Gastrocnemius medialis (tissue), 4 donors: ENCODE measurements around the gene SPIRE1. TPM values are rescaled to one million over a fixed set of nuclear protein-coding genes. Genes with fewer than 3 reads are reported as not detected.
"Not testable (repeated sequence)": the region's sequence is repeated elsewhere in the genome, so short reads cannot be mapped to it uniquely, and the experiment has no call there.

Experiments used
- ATAC-seq, 2 donors: fragments of 150-250 bp; one replicate each; pipeline ENCODE4 v1.9.1; 2016
- DNase-seq, 2 donors: peaks; one replicate each; pipeline ENCODE4 v3.0.0-alpha.2; 2019
- H3K27ac ChIP-seq, 4 donors: fragments of 200-600 bp; sonication (generic); 1 replicate in 1 of 4; 2 replicates in 3 of 4; pipeline ENCODE4 v1.5.1; 2016 to 2018; ENCODE audit warnings: mild to moderate bottlenecking in 2 of 4, moderate library complexity in 1 of 4
- H3K27me3 ChIP-seq, 3 donors: fragments of 200-600 bp; sonication (generic) in 2 of 3; 1 replicate in 1 of 3; 2 replicates in 2 of 3; pipeline versions ENCODE4 v1.5.1 to v1.6.0; 2016 to 2019; ENCODE audit warnings: mild to moderate bottlenecking in 1 of 3, moderate library complexity in 1 of 3
- H3K36me3 ChIP-seq, 2 donors: fragments of 200-600 bp; sonication (generic) in 1 of 2; one replicate each; pipeline ENCODE4 v1.5.1; 2017 to 2018
- H3K4me1 ChIP-seq, 2 donors: fragments of 200-600 bp; sonication (generic) in 1 of 2; one replicate each; pipeline ENCODE4 v1.5.1; 2016 to 2017; ENCODE audit warnings: mild to moderate bottlenecking in 2 of 2
- H3K4me3 ChIP-seq, 4 donors: fragments of 200-600 bp; sonication (generic) in 3 of 4; 1 replicate in 1 of 4; 2 replicates in 3 of 4; pipeline ENCODE4 v1.5.1; 2016 to 2019; ENCODE audit warnings: mild to moderate bottlenecking in 2 of 4
- H3K9me3 ChIP-seq, 3 donors: fragments of 200-600 bp; sonication (generic) in 2 of 3; 1 replicate in 1 of 3; 2 replicates in 2 of 3; pipeline ENCODE4 v1.5.1; 2016 to 2019
- CTCF ChIP-seq, 5 experiments: fragments of 450-650 bp in 3 of 5; fragments of 200-600 bp in 2 of 5; sonication (generic) in 2 of 5; IDR thresholded peaks in 4 of 5; conservative IDR thresholded peaks in 1 of 5; 1 replicate in 4 of 5; 2 replicates in 1 of 5; pipeline ENCODE4 v1.5.1; 2016 to 2019; ENCODE audit warnings: antibody characterized with exemption in 5 of 5, mild to moderate bottlenecking in 3 of 5, moderate library complexity in 3 of 5
- POLR2A ChIP-seq, 2 donors: fragments of 450-650 bp; IDR thresholded peaks; one replicate each; pipeline ENCODE4 v1.6.1; 2017; ENCODE audit warnings: antibody characterized with exemption in 2 of 2, mild to moderate bottlenecking in 2 of 2, moderate library complexity in 2 of 2
- in situ Hi-C, 4 donors: fragments of 200-750 bp; cut with MboI; loops; one replicate each; pipeline versions ENCODE4 v1.15.0 to v1.8.0; 2017; ENCODE audit warnings: low sequenced_read_pairs in 4 of 4
- intact Hi-C: fragments of 100-400 bp; cut with DNase I; formaldehyde crosslinking; loops from one replicate; pipeline ENCODE4 v1.15.1; 2023; ENCODE audit warnings: low total_unique reads
- total RNA-seq, 4 donors: library from RNA; depleted of rRNA; stranded (reverse); fragments of >200 nt; gene quantifications; one replicate each; pipeline versions ENCODE4 v1.1.0 to v1.2.3, GENCODE V29; 2016

Gene SPIRE1
- total RNA-seq, 4 donors from 2014 or later = 48.3 to 82.7 (median 55.1) TPM

GRCh38 chr18:12630136-12630535 is 27.8 kb downstream of the SPIRE1 start:
- in situ Hi-C loops (loop anchor here in 2 of 4 donors (10.0 to 25.0 kb wide), 2 partner anchors 93 to 95 kb away; no protein-coding TSS in a partner anchor), intact Hi-C loops (no loop called here)
- H3K27ac ChIP-seq = no peak overlapping the region
- DNase-seq (no peak), ATAC-seq (no peak)
- TF ChIP-seq POLR2A (IDR thresholded peaks at IDR 0.05) (no peak), CTCF (IDR thresholded peaks at IDR 0.05 in 4 of 5, conservative IDR thresholded peaks at IDR 0.05 in 1 of 5) (no peak)
- no peaks in the 10 kb centered on the region for H3K27me3 ChIP-seq
- H3K9me3 ChIP-seq = no peaks in the 10 kb centered on the region
- H3K4me3 ChIP-seq = no peak overlapping the region
- H3K4me1 ChIP-seq = no peaks in the 10 kb centered on the region
- H3K36me3 ChIP-seq = no peaks in the 10 kb centered on the region

DNA sequence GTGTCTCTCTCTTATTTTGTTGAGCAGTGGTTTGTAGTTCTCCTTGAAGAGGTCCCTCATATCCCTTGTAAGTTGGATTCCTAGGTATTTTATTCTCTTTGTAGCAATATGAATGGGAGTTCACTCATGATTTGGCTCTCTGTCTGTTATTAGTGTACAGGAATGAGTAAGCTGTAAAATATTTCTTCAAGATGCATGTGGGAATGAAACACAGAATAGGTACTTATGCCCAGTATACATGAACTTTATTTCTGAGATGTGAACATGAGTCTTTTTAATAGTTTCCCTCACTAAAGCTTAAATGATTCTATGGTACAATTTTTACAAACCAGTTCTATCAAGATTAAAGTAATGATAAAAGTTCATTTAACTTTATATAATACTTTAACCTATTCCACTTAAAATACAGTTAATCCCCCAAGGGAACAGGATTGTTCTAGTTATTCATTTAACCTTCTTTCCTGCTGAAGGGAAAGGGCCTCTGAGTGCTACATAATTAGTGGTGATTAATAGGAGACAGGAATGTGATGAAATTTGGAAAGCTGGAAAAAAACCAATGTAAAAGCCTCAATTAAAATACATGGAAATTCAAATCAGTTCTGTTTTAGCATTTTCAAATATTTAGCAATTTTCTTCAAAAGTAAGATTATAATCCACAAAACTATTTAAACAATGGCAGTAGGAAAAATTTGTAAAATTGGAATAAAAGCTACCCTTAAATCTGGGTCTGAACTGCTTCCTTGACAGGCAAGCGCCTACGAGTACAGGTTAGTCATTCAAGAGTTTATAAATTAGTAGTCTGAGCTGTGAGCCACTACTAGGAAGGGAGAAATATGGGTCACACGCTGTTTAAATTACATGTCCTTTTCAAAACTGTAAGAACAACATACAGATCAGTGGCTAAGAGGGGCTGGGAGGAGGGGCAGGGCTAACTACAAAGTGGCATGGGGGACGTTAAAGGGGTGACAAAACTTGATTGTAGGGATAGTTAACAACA is 28.9 kb downstream of the SPIRE1 start:
- in situ Hi-C loops (loop anchor here in 1 of 4 donors (25.0 kb wide), 1 partner anchor 92 kb away; no protein-coding TSS in a partner anchor), intact Hi-C loops (no loop called here)
- DNase-seq (no peak), ATAC-seq (no peak)
- Histone ChIP-seq H3K27me3 (no peaks in the 10 kb centered on the region), H3K4me1 (no peaks in the 10 kb centered on the region), H3K4me3 (no peak overlapping the region), H3K27ac (no peak overlapping the region), H3K36me3 (no peaks in the 10 kb centered on the region), H3K9me3 (no peaks in the 10 kb centered on the region)
- no peak for TF ChIP-seq POLR2A (IDR thresholded peaks at IDR 0.05)

DNA sequence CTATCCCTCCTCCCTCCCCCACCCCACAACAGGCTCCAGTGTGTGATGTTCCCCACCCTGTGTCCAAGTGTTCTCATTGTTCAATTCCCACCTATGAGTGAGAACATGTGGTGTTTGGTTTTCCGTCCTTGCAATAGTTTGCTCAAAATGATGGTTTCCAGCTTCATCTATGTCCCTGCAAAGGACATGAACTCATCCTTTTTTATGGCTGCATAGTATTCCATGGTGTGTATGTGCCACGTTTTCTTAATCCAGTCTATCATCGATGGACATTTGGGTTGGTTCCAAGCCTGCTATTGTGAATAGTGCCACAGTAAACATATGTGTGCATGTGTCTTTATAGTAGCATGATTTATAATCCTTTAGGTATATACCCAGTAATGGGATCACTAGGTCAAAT is 30.7 kb downstream of the SPIRE1 start:
- intact Hi-C loops, H3K9me3 ChIP-seq: not testable (repeated sequence)
- in situ Hi-C loops = loop anchor here in 1 of 4 donors (25.0 kb wide), 1 partner anchor 90 kb away; no protein-coding TSS in a partner anchor

GRCh38 chr18:12625241-12625640 is 32.7 kb downstream of the SPIRE1 start:
- in situ Hi-C loops = loop anchor here in 1 of 4 donors (25.0 kb wide), 1 partner anchor 88 kb away; no protein-coding TSS in a partner anchor
- intact Hi-C loops = no loop called here
- no peak for ATAC-seq

More for the DNA sequence above, 30.7 kb downstream of the SPIRE1 start:
- H3K36me3 ChIP-seq, DNase-seq, H3K27me3 ChIP-seq, H3K27ac ChIP-seq, ATAC-seq, H3K4me3 ChIP-seq, H3K4me1 ChIP-seq: not testable (repeated sequence)

DNA sequence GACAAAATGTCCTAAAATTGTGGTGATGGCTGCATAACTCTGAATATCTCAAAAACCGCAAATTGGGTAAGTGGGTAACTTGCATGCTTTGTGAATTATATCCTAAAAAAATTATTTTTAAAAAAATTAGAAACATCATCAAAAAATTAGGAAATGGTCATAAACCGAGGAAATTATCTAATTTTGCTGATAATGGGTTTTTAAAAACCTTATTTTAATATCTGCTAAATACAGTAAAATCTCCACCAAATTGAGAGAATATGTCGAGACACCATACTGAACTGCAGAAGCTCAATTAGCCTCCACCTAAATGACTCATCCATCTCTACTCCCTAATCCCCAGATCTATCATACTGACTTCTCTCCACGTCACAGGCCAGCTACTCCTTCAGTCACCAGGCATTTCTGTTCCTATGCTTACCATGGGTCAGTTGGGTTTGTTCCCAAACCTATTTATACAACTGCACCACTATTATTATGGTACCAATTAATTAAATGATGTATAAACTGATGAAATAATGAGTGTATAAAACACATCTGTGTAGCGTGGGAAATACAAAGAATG is 36.1 kb downstream of the SPIRE1 start:
- in situ Hi-C loops = no loop called here
- no peak overlapping the region for H3K27ac ChIP-seq
- no peaks in the 10 kb centered on the region for H3K4me1 ChIP-seq
- intact Hi-C loops = no loop called here
- ATAC-seq (no peak), DNase-seq (no peak)
- H3K36me3 ChIP-seq = no peaks in the 10 kb centered on the region
- TF ChIP-seq CTCF (IDR thresholded peaks at IDR 0.05 in 4 of 5, conservative IDR thresholded peaks at IDR 0.05 in 1 of 5) = no peak
- TF ChIP-seq POLR2A (IDR thresholded peaks at IDR 0.05) = no peak
- no peak overlapping the region for H3K4me3 ChIP-seq
- no peaks in the 10 kb centered on the region for H3K27me3 ChIP-seq
- H3K9me3 ChIP-seq = no peaks in the 10 kb centered on the region

More at GRCh38 chr18:12625241-12625640, 32.7 kb downstream of the SPIRE1 start:
- H3K9me3 ChIP-seq = no peaks in the 10 kb centered on the region
- H3K27ac ChIP-seq = no peak overlapping the region
- no peaks in the 10 kb centered on the region for H3K36me3 ChIP-seq
- no peaks in the 10 kb centered on the region for H3K4me1 ChIP-seq
- TF ChIP-seq CTCF (IDR thresholded peaks at IDR 0.05 in 4 of 5, conservative IDR thresholded peaks at IDR 0.05 in 1 of 5) (no peak), POLR2A (IDR thresholded peaks at IDR 0.05) (no peak)
- DNase-seq = no peak
- H3K27me3 ChIP-seq = no peaks in the 10 kb centered on the region
- no peak overlapping the region for H3K4me3 ChIP-seq
